ENCODE data around the gene CHD9. TPM values are rescaled to one million over a fixed set of nuclear protein-coding genes. Genes with fewer than 3 reads are reported as not detected.

Gene CHD9
- total RNA-seq, 1 donor from 2014 or later: 119 TPM

- Mint-ChIP-seq H3K27ac (peak overlapping the region; percentile 43), H3K27me3 (ENCODE audit: low read depth) (no peaks in the 10 kb centered on the region)
These were observed 10.8 kb downstream of the CHD9 start for GRCh38 chr16:53065461-53066061.

GRCh38 chr16:53067675-53068074 is 12.9 kb downstream of the CHD9 start:
- TF ChIP-seq CTCF (IDR thresholded peaks at IDR 0.05; ENCODE audit: unreplicated experiment): no peak
- Mint-ChIP-seq H3K4me3 (no peak overlapping the region), H3K4me1 (peaks cover 15% of the 10 kb centered on the region), H3K9me3 (no peaks in the 10 kb centered on the region), H3K36me3 (peaks cover 11% of the 10 kb centered on the region), H3K27ac (no peak overlapping the region), H3K27me3 (ENCODE audit: low read depth) (no peaks in the 10 kb centered on the region)
- no peak for DNase-seq (ENCODE audit: low spot score in 2 of 2, unreplicated experiment in 2 of 2)

More at GRCh38 chr16:53065461-53066061, 10.8 kb downstream of the CHD9 start:
- H3K9me3 Mint-ChIP-seq: no peaks in the 10 kb centered on the region
- no peak overlapping the region for H3K4me3 Mint-ChIP-seq
- peaks cover 11% of the 10 kb centered on the region for H3K36me3 Mint-ChIP-seq
- TF ChIP-seq CTCF (IDR thresholded peaks at IDR 0.05; ENCODE audit: unreplicated experiment): no peak
- H3K4me1 Mint-ChIP-seq: peaks cover 5% of the 10 kb centered on the region
- DNase-seq (ENCODE audit: low spot score in 2 of 2, unreplicated experiment in 2 of 2): no peak

DNA sequence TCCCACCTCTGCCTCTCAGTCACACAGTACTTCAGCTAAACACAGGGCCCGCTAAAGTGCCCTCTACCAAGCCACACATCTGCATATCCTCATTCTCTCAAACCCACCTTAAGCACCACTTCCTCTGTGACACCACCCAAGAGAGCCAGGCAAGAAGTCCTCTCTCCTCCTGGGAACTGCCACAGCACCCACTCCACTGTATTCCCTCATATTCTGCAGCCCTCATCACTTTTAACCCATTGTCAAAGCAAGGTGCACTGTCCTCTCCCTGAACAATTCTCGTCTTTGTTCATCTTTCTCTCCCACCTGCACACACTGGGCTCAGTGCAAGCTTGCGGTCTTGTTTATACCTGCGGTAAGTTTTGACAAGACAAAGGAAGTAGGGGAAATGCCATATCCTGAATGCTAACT is 13.6 kb downstream of the CHD9 start:
- Mint-ChIP-seq H3K4me1 (peaks cover 15% of the 10 kb centered on the region), H3K9me3 (peaks cover 5% of the 10 kb centered on the region), H3K4me3 (no peak overlapping the region), H3K27ac (no peak overlapping the region), H3K36me3 (peaks cover 11% of the 10 kb centered on the region), H3K27me3 (ENCODE audit: low read depth) (no peaks in the 10 kb centered on the region)
- TF ChIP-seq CTCF (IDR thresholded peaks at IDR 0.05; ENCODE audit: unreplicated experiment): no peak
- DNase-seq (ENCODE audit: low spot score in 2 of 2, unreplicated experiment in 2 of 2): no peak

DNA sequence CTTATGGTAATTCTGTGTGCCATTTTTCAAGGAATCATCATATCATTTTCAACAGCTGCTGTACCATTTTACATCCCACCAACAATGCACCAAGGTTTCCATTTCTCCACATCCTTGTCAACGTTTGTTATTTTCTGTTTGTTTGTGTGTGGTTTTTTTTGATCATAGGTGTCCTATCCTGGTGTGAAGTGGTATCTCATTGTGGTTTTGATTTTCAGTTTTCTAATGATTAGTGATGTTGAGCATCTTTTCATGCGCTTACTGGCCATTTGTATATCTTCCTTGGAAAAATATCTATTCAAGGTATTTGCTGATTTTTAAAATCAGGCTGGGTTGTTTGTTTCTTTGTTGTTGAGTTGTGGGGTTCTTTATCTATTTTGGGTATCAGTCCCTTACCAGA is 15.0 kb downstream of the CHD9 start:
- no peak overlapping the region for H3K27ac Mint-ChIP-seq
- H3K36me3 Mint-ChIP-seq: peaks cover 24% of the 10 kb centered on the region
- H3K4me3 Mint-ChIP-seq: no peak overlapping the region
- H3K9me3 Mint-ChIP-seq: peaks cover 14% of the 10 kb centered on the region
- DNase-seq (ENCODE audit: low spot score in 2 of 2, unreplicated experiment in 2 of 2): no peak
- no peak for TF ChIP-seq CTCF (IDR thresholded peaks at IDR 0.05; ENCODE audit: unreplicated experiment)
- no peaks in the 10 kb centered on the region for H3K27me3 Mint-ChIP-seq (ENCODE audit: low read depth)
- H3K4me1 Mint-ChIP-seq: peaks cover 15% of the 10 kb centered on the region

DNA sequence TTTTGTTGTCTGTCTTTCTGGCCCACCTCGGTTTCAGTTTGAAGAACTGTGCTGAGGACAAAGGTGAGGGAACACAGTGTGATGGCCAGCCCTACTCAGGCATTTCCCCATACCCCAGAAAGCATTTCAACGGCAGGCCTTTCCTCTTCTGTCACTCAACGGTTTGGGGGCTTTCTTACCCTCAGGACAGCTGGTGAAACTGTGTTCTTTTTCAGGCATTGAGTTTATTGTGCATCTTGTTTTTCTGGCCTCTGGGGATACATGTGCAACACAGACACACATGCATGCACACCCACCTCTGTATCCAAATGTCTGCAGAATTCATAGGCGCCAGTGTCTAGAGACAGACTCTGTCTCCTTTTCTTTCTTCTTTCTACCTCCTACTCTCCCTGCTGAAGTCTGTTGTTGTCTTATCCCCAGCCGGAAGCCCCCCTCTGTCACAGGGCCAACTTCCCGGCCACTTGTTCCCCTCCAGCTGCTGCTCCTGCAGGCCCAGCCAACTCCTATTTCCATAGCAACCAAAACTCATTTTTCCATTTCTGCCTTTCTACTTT is 17.0 kb downstream of the CHD9 start:
- Mint-ChIP-seq H3K9me3 (peaks cover 20% of the 10 kb centered on the region), H3K4me1 (peaks cover 10% of the 10 kb centered on the region), H3K4me3 (peak overlapping the region; percentile 27), H3K27me3 (ENCODE audit: low read depth) (no peaks in the 10 kb centered on the region), H3K27ac (peak overlapping the region; percentile 85), H3K36me3 (peaks cover 35% of the 10 kb centered on the region)
- DNase-seq (ENCODE audit: low spot score in 2 of 2, unreplicated experiment in 2 of 2): peak; percentile 39 to 62
- no peak for TF ChIP-seq CTCF (IDR thresholded peaks at IDR 0.05; ENCODE audit: unreplicated experiment)

All from mesothelial cell of epicardium (in vitro differentiated cells).